ENCODE data around the gene RSPRY1. TPM values are rescaled to one million over a fixed set of nuclear protein-coding genes. Genes with fewer than 3 reads are reported as not detected.

Gene RSPRY1
- total RNA-seq, 1 experiment from 2014 or later = 24.9 TPM

DNA sequence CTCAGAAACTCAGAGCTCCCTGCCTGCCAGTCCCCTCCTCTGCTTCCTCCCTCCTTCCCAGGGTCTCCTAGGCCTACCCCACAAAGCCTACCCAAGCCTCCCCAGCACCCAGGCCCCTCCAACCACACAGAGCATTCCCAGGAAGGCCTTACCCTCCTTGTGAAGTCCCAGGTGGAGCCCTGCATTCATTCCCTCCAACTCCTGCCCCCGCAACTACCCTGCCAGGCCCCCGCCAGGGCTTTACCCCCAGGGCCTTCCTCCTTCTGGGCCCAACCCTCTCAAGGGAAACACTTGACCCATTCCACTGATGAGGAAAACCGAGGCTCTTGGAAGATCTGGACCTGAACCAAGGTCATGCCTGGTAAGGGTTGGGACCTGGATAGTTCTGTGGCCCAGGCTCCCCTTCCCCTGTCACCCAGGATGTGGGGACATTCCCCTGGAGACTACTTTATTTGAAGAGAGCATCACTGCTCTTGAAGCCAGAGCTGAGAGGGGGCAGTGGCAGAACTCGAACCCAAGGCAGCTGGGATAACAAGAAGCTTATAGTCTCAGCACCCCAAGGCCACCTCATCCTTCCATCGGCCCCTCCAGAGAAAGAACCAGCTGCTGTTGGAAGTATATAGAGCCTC, 85.9 kb downstream of the RSPRY1 start:
- CTCF ChIA-PET = no interaction called here
- no peaks in the 10 kb centered on the region for H3K9me3 ChIP-seq (ENCODE audit: control insufficient read depth in 1 of 2, insufficient read depth in 1 of 2, low read depth in 1 of 2, low read length in 2 of 2)
- POLR2A ChIA-PET = no interaction called here
- ATAC-seq (no peak), DNase-seq (ENCODE audit: low read depth, low spot score) (no peak)
- no peak overlapping the region for H3K4me2 ChIP-seq (ENCODE audit: low read length)
- no peaks in the 10 kb centered on the region for H3K36me3 ChIP-seq (ENCODE audit: control insufficient read depth in 1 of 2, insufficient read depth in 2 of 2, low read length in 2 of 2)
- H3K79me2 ChIP-seq (ENCODE audit: insufficient read depth, low read length) = no peaks in the 10 kb centered on the region
- no peak overlapping the region for H3K4me3 ChIP-seq (replicated peaks in 1 of 2; ENCODE audit: low read depth in 1 of 2, low read length in 2 of 2)
- RAD21 ChIA-PET (ENCODE audit: low non-redundant PET in 1 of 2, low total read pairs in 2 of 2, uncharacterized antibody in 2 of 2, unreplicated experiment in 2 of 2) = no interaction called here
- H4K20me1 ChIP-seq (ENCODE audit: insufficient read depth) = no peaks in the 10 kb centered on the region
- no peaks in the 10 kb centered on the region for H3K27me3 ChIP-seq (ENCODE audit: insufficient read depth, low read length)
- no TSS peak for BruUV-seq (replicated peaks)
- no peaks in the 10 kb centered on the region for H3K9me2 ChIP-seq (ENCODE audit: insufficient read depth)
- no peak overlapping the region for H3K27ac ChIP-seq (ENCODE audit: low read depth, low read length)
- no peak for TF ChIP-seq EZH2 (IDR thresholded peaks at IDR 0.05)
- TF ChIP-seq, protein P1, sequence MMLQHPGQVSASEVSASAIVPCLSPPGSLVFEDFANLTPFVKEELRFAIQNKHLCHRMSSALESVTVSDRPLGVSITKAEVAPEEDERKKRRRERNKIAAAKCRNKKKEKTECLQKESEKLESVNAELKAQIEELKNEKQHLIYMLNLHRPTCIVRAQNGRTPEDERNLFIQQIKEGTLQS (IDR thresholded peaks at IDR 0.05) = no peak
- TF ChIP-seq CEBPB (IDR thresholded peaks at IDR 0.05; ENCODE audit: low read depth) = no peak
- no peak for TF ChIP-seq POLR2AphosphoS5 (IDR thresholded peaks at IDR 0.05; ENCODE audit: low read depth, low read length)
- no peak for TF ChIP-seq YY1 (IDR thresholded peaks at IDR 0.05; ENCODE audit: extremely low read depth, insufficient replicate concordance, low read depth, low read length)
- no peak for TF ChIP-seq EGR1 (IDR thresholded peaks at IDR 0.05; ENCODE audit: low read depth)
- TF ChIP-seq, protein P2, sequence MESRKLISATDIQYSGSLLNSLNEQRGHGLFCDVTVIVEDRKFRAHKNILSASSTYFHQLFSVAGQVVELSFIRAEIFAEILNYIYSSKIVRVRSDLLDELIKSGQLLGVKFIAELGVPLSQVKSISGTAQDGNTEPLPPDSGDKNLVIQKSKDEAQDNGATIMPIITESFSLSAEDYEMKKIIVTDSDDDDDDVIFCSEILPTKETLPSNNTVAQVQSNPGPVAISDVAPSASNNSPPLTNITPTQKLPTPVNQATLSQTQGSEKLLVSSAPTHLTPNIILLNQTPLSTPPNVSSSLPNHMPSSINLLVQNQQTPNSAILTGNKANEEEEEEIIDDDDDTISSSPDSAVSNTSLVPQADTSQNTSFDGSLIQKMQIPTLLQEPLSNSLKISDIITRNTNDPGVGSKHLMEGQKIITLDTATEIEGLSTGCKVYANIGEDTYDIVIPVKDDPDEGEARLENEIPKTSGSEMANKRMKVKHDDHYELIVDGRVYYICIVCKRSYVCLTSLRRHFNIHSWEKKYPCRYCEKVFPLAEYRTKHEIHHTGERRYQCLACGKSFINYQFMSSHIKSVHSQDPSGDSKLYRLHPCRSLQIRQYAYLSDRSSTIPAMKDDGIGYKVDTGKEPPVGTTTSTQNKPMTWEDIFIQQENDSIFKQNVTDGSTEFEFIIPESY (IDR thresholded peaks at IDR 0.05; ENCODE audit: extremely low read depth, insufficient replicate concordance, low read length) = no peak
- TF ChIP-seq SIN3A (IDR thresholded peaks at IDR 0.05; ENCODE audit: low read depth) = no peak
- no peak for TF ChIP-seq ZNF274 (IDR thresholded peaks at IDR 0.05; ENCODE audit: low read depth, low read length)
- no peak for TF ChIP-seq FOSL1 (IDR thresholded peaks at IDR 0.05; ENCODE audit: low read depth)
- TF ChIP-seq SRF (IDR thresholded peaks at IDR 0.05; ENCODE audit: low read depth) = no peak
- intact Hi-C loops (cut with micrococcal nuclease) = no loop called here
- H3K9ac ChIP-seq (ENCODE audit: low read length) = no peak overlapping the region
- H2AFZ ChIP-seq (ENCODE audit: low read depth, low read length, poor library complexity, severe bottlenecking) = no peak overlapping the region
- H3K4me1 ChIP-seq (ENCODE audit: control insufficient read depth in 1 of 2, insufficient read depth in 2 of 2, low read length in 2 of 2) = peaks cover 6 to 7% of the 10 kb centered on the region in 2 experiments

All from HCT116 (cell line).